Measurements from ENCODE around the gene MPHOSPH6.
"Not testable (repeated sequence)": the region's sequence is repeated elsewhere in the genome, so short reads cannot be mapped to it uniquely, and the experiment has no call there.

MPHOSPH6 gene

GRCh38 chr16:82167670-82168069 lies 2.4 kb downstream of the MPHOSPH6 start:
- DNase-seq = no peak

DNA sequence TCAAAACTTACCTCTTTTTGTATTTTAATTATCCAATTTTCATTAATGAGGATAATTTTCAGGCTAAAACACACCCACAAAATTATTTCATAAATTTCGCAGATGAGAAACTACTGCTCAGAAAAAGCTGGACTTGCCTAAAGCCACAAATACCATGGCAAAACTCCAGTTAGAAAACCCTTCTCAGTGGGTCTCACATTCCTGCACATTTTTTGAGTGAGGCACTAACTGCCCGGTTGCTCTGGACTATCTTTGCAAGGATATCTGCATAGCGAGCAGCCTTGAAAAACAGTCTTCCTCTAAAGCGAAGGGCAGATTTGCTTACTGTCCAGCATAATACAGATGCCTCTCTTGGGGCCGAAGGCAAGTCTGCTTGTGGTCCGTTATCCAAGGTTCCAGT lies 9.8 kb downstream of the MPHOSPH6 start:
- DNase-seq = no peak

DNA sequence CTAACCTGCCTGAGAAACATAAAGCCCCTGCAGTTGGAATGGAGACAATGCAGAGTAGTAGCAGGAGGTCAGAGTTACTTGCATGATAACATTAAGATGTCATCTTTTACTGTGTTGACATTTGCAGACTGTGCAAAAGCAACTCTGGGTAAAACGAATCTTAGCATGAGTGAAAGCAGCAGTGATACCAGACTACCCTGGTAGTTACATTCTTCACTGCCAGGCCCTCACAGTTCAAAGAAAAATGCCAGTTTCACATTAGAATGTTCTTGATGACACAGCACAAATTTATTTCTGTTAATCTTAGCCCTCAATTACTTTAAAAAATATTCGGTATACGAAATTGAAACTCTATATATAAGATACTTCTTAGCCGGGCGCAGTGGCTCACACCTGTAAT lies 12.2 kb downstream of the MPHOSPH6 start:
- DNase-seq = no peak

DNA sequence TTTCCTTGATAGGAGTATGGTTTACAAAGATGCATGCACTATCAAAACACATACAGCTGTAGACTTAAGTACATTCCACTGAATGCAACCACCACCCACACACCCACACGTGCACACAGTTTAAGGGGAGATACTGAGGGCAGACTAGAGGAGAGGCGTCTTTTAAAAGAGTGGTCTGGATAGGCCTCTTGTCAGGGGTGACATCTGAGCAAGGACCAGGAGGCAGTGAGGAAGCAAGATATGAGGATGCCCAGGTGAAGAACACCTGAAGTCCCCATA lies 12.6 kb downstream of the MPHOSPH6 start:
- no peak for DNase-seq

GRCh38 chr16:82156761-82157533 lies 13.1 kb downstream of the MPHOSPH6 start:
- no peak for DNase-seq

GRCh38 chr16:82152641-82153112 lies 17.3 kb downstream of the MPHOSPH6 start:
- no peak for DNase-seq

DNA sequence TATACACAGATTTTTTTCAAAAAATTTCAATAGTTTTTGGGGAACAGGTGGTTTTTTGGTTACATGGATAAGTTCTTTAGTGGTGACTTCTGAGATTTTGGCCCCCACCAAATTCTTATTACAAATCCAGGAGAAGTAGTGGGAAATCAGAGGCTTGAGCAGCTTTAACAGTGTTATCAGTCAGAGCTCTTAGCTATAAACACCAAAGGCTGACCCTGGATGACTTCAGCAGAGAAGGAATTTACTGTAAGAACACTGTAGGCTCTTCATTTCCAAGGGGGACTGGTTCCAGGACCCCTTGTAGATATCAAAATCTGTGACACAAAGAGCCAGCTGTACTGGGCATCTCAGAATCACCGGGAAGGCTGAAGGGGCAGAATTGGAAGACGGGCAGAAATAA lies 17.8 kb downstream of the MPHOSPH6 start:
- no peak for DNase-seq

- no peak for DNase-seq
Observed at GRCh38 chr16:82150549-82150948, 19.5 kb downstream of the MPHOSPH6 start.

GRCh38 chr16:82149536-82149935 lies 20.5 kb downstream of the MPHOSPH6 start:
- DNase-seq = no peak

DNA sequence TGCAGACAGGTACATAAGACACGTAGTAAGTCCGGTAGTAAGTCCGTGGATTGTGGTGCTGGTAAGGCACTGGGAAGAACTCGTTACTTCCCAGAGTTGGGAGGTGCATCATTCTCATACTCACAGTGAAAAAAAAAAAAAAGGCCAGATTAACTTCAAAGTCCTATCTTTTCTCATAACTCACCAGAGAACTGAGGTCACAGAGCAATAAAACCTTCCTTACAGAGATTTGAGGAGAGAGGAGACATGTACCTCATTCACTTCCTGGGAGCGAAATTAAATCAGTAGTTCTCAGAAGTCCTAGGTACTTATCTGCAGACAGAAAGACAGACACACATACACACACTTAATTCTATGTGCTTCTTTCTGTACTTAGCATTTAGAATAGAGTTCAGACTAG lies 22.5 kb downstream of the MPHOSPH6 start:
- DNase-seq = no peak

DNA sequence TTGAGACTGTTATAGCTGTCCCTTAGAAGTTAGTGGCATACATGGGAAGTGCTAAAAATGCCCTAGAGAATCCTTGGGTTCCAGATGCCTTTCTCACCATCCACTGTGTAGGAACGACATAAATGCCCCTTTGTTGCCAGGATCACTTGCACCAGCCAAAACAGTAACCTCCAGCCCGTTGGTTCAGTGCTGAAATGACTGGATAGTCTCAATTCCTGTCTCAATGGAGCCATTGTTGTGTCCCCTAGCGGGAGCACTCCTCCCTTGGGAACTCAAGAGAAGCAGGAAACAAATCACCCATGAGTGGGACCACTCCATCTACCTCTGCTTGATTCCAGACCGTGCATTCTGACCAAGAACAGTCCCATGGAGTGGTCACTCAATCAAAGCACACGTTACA lies 23.1 kb downstream of the MPHOSPH6 start:
- DNase-seq = no peak

GRCh38 chr16:82146556-82146955 lies 23.5 kb downstream of the MPHOSPH6 start:
- no peak for DNase-seq

DNA sequence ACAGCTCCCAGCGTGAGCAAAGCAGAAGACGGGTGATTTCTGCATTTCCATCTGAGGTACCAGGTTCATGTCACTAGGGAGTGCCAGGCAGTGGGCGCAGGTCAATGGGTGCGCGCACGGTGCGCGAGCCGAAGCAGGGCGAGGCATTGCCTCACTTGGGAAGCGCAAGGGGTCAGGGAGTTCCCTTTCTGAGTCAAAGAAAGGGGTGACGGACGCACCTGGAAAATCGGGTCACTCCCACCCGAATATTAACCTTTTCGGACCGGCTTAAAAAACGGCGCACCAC lies 30.8 kb downstream of the MPHOSPH6 start:
- DNase-seq = not testable (repeated sequence)

- DNase-seq = no peak
Observed at GRCh38 chr16:82138478-82139285, 31.3 kb downstream of the MPHOSPH6 start.

GRCh38 chr16:82137822-82138167 lies 32.2 kb downstream of the MPHOSPH6 start:
- no peak for DNase-seq

DNA sequence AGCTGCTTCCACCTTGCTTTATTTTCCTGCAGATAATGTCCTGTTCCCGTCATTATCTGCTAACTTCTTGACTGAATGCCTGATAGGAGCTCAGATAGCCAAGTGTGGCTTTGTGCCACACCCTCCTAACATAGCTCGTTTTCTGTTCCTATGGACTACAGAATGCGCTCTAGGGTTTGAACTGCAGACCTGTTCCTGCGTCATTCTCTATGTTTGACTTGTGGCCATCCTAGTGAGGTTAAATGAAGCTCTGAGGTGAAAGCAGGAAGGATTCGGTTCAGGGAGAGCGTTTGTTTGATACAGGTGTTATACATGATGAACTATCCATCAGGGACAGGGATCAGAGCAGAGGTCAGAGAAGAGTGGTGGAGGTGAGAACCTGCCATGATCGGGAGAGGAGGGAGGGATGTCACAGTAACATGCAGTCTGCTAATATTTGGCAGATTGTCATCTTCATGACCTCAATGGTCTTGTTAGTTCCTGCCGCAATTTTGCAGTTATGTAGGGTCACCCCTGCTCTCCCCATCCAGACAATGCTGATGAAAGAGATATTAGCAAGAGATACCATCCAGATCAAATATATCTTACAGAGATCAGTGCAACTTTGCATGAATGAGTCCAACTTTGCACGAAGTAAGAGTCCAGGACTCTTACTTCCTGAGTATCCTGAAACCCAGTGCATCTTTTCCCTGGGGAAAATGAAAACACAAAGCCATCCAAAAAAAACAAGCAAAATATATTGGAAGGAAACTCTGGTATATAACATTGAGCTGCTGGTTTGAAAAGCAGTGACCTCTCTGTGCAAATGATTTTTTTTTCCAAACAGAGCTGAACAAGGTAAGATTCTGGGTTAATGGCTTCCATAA lies 32.8 kb downstream of the MPHOSPH6 start:
- DNase-seq = no peak

GRCh38 chr16:82135844-82136243 lies 34.2 kb downstream of the MPHOSPH6 start:
- DNase-seq = no peak

- DNase-seq = no peak
Observed at GRCh38 chr16:82134846-82135245, 35.2 kb downstream of the MPHOSPH6 start.

GRCh38 chr16:82133798-82134197 lies 36.2 kb downstream of the MPHOSPH6 start:
- peak in 1 of 2 donors; percentile 13 for DNase-seq

- DNase-seq = no peak
Observed at GRCh38 chr16:82129881-82130280, 40.1 kb downstream of the MPHOSPH6 start.

- DNase-seq = no peak
Observed at GRCh38 chr16:82124651-82125050, 45.4 kb downstream of the MPHOSPH6 start.

DNA sequence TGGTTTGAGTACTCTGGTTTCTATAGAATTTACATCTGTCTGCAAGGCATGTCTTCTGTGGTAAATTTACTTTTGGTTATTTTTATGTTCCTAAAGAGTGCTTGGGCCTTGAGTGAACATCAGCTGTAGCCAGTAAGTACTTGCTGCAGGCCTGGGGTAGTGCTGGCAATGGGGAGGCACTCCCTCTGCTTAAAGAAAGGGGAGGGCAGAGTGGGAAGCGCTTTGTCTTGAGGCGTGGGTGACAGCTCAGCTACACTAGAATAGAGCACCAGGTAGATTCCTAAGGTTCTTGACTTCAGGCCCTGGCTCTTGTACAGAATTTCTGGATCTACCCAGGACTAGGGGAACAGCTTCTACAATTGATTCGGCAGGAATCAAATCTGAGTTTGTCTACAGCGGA lies 50.6 kb downstream of the MPHOSPH6 start:
- DNase-seq = no peak

DNA sequence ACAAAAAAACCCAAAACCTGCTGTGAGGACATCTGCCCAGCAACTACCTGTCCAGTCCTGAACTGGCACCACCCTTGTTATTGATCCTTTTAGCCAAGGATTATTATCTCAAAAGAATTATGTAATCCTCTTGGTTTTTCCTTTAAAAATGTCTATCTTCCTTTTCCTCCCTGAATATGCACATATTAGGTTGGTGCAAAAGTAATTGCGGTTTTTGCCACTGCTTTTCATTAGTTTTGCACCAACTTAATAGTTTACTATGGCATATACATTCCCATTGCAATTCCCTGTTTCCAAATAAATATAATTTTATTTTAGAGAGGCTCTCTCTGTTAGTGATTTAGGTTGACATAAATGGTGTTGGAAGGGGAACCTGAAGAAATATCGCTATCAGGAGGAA lies 51.3 kb downstream of the MPHOSPH6 start:
- no peak for DNase-seq

DNA sequence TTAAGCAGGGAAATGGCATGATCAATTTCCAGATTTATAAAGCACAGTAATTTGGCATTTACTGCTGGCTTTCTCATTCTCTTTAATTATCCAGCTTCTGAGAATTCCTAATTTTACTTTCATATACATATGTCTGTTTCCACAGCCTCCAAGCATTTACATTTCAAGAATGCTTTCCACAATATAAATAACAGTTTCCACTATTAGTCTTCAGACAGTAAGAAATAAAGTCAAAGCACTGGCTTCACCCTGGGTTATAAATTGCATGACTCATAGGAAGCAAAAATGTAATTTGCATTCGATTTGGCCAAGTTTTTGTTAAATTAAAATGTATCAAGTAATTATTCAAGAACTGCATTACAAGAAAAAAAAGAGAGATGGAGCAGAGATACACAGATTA lies 53.5 kb downstream of the MPHOSPH6 start:
- no peak for DNase-seq

Measured in CD4-positive, alpha-beta T cell treated with Interferon alpha-2 for 1 hour (primary cell).